ENCODE measurements around the gene CHCHD3.

Gene CHCHD3

GRCh38 chr7:132865366-132866143 is 216.3 kb downstream of the CHCHD3 start:
- no peak for DNase-seq (ENCODE audit: low spot score)

GRCh38 chr7:132861940-132862554 is 219.8 kb downstream of the CHCHD3 start:
- no peak for DNase-seq (ENCODE audit: low spot score)

GRCh38 chr7:132861424-132861823 is 220.5 kb downstream of the CHCHD3 start:
- DNase-seq (ENCODE audit: low spot score) = no peak

- DNase-seq (ENCODE audit: low spot score) = no peak
These were observed 222.7 kb downstream of the CHCHD3 start for GRCh38 chr7:132859199-132859598.

- DNase-seq (ENCODE audit: low spot score) = no peak
These were observed 223.1 kb downstream of the CHCHD3 start for GRCh38 chr7:132858760-132859159.

GRCh38 chr7:132858251-132858650 is 223.6 kb downstream of the CHCHD3 start:
- DNase-seq (ENCODE audit: low spot score) = no peak

- no peak for DNase-seq (ENCODE audit: low spot score)
These were observed 224.2 kb downstream of the CHCHD3 start for GRCh38 chr7:132857703-132858102.

- no peak for DNase-seq (ENCODE audit: low spot score)
These were observed 224.9 kb downstream of the CHCHD3 start for GRCh38 chr7:132857031-132857430.

GRCh38 chr7:132856416-132856815 is 225.5 kb downstream of the CHCHD3 start:
- no peak for DNase-seq (ENCODE audit: low spot score)

GRCh38 chr7:132855901-132856300 is 226.0 kb downstream of the CHCHD3 start:
- DNase-seq (ENCODE audit: low spot score) = no peak

GRCh38 chr7:132854238-132854637 is 227.7 kb downstream of the CHCHD3 start:
- no peak for DNase-seq (ENCODE audit: low spot score)

GRCh38 chr7:132847376-132847775 is 234.5 kb downstream of the CHCHD3 start:
- DNase-seq (ENCODE audit: low spot score) = no peak

- DNase-seq (ENCODE audit: low spot score) = no peak
These were observed 235.8 kb downstream of the CHCHD3 start for GRCh38 chr7:132846086-132846485.

GRCh38 chr7:132842478-132842877 is 239.4 kb downstream of the CHCHD3 start:
- no peak for DNase-seq (ENCODE audit: low spot score)

GRCh38 chr7:132840199-132840598 is 241.7 kb downstream of the CHCHD3 start:
- DNase-seq (ENCODE audit: low spot score) = no peak

- no peak for DNase-seq (ENCODE audit: low spot score)
These were observed 243.6 kb downstream of the CHCHD3 start for GRCh38 chr7:132838313-132838712.

GRCh38 chr7:132837529-132837928 is 244.4 kb downstream of the CHCHD3 start:
- no peak for DNase-seq (ENCODE audit: low spot score)

GRCh38 chr7:132836746-132837145 is 245.1 kb downstream of the CHCHD3 start:
- no peak for DNase-seq (ENCODE audit: low spot score)

GRCh38 chr7:132830941-132831340 is 250.9 kb downstream of the CHCHD3 start:
- peak; percentile 62 for DNase-seq (ENCODE audit: low spot score)

GRCh38 chr7:132828502-132828901 is 253.4 kb downstream of the CHCHD3 start:
- DNase-seq (ENCODE audit: low spot score) = peak; percentile 20

GRCh38 chr7:132825932-132826835 is 255.7 kb downstream of the CHCHD3 start:
- no peak for DNase-seq (ENCODE audit: low spot score)

- DNase-seq (ENCODE audit: low spot score) = no peak
These were observed 256.7 kb downstream of the CHCHD3 start for GRCh38 chr7:132825222-132825621.
